IMR-90 (cell line): ENCODE data around the gene EFCAB10. TPM values are rescaled to one million over a fixed set of nuclear protein-coding genes. Genes with fewer than 3 reads are reported as not detected.

Experiments used
- ATAC-seq: fragments of 200-7000 bp; cut with Tn5 transposase; 2 replicates; pipeline ENCODE4 v1.9.1; 2020; ENCODE audit warnings: low read depth, mild to moderate bottlenecking, moderate library complexity
- BruUV-seq: library from RNA; stranded (reverse); fragments of 400-500 nt; replicated peaks from 2 replicates; lab custom pipeline; 2021; lab: Mats Ljungman, UMichigan
- CTCF ChIA-PET: fragments of 300-600 bp; formaldehyde crosslinking; extraction: SDS; loops from one replicate; lab custom pipeline; 2021; ENCODE audit warnings: antibody characterized with exemption; lab: Yijun Ruan, JAX
- POLR2A ChIA-PET: fragments of 300-600 bp; sonication (Branson Sonifier 250); formaldehyde crosslinking; loops from one replicate; lab custom pipeline; 2022; ENCODE audit warnings: antibody characterized with exemption; ENCODE audit not compliant: unreplicated experiment; lab: Charles Lee
- DNase-seq: peaks from one replicate; pipeline ENCODE4 v3.0.0; 2013
- H2AFZ ChIP-seq: replicated peaks from 2 replicates; pipeline ENCODE3; 2013; ENCODE audit warnings: low read length, mild to moderate bottlenecking; ENCODE audit not compliant: poor library complexity
- H2AK5ac ChIP-seq: 2 replicates; pipeline ENCODE4 v1.6.1; 2013; ENCODE audit warnings: low read depth, low read length, inconsistent platforms
- H2AK9ac ChIP-seq: replicated peaks from 2 replicates; pipeline ENCODE3; 2013; ENCODE audit warnings: mild to moderate bottlenecking, low read depth, low read length, moderate library complexity; ENCODE audit not compliant: poor library complexity
- H2BK120ac ChIP-seq: 2 replicates; pipeline ENCODE4 v1.6.1; 2013; ENCODE audit warnings: low read depth, low read length, inconsistent platforms
- H2BK15ac ChIP-seq: 3 replicates; pipeline ENCODE4 v1.6.1; 2013; ENCODE audit warnings: low read depth, low read length, inconsistent platforms
- H2BK20ac ChIP-seq: 2 replicates; pipeline ENCODE4 v1.6.1; 2013; ENCODE audit warnings: low read depth, mild to moderate bottlenecking, inconsistent platforms, low read length, moderate library complexity
- H2BK5ac ChIP-seq: 2 replicates; pipeline ENCODE4 v1.6.1; 2013; ENCODE audit warnings: mild to moderate bottlenecking, low read depth, low read length, inconsistent platforms; ENCODE audit not compliant: poor library complexity, severe bottlenecking
- H3K14ac ChIP-seq: replicated peaks from 2 replicates; pipeline ENCODE4 v1.6.1; 2013; ENCODE audit warnings: low read depth, low read length, inconsistent platforms
- H3K18ac ChIP-seq: 2 replicates; pipeline ENCODE4 v1.6.1; 2013; ENCODE audit warnings: low read depth, low read length, control low read depth
- H3K23ac ChIP-seq: 2 replicates; pipeline ENCODE4 v1.6.1; 2013; ENCODE audit warnings: low read depth, low read length, inconsistent platforms
- H3K27ac ChIP-seq: 2 replicates; pipeline ENCODE4 v1.5.1; 2013; ENCODE audit warnings: mild to moderate bottlenecking, control low read depth, low read length; ENCODE audit not compliant: insufficient read depth
- H3K27me3 ChIP-seq: 2 replicates; pipeline ENCODE4 v1.6.1; 2013; ENCODE audit warnings: low read length; ENCODE audit not compliant: control insufficient read depth, insufficient read depth
- H3K36me3 ChIP-seq: 2 replicates; pipeline ENCODE4 v1.6.1; 2013; ENCODE audit warnings: low read length, mixed read lengths; ENCODE audit not compliant: control insufficient read depth, insufficient read depth
- H3K4ac ChIP-seq: 2 replicates; pipeline ENCODE4 v1.6.1; 2013; ENCODE audit warnings: low read depth, low read length, inconsistent platforms
- H3K4me1 ChIP-seq: 2 replicates; pipeline ENCODE4 v1.6.1; 2013; ENCODE audit warnings: low read length, mixed read lengths; ENCODE audit not compliant: control insufficient read depth, insufficient read depth
- H3K4me2 ChIP-seq: 2 replicates; pipeline ENCODE4 v1.6.1; 2013; ENCODE audit warnings: low read depth, mild to moderate bottlenecking, control low read depth, low read length, moderate library complexity
- H3K4me3 ChIP-seq: 2 replicates; pipeline ENCODE4 v1.5.1; 2013; ENCODE audit warnings: low read depth, mild to moderate bottlenecking, control low read depth, low read length, moderate library complexity; ENCODE audit not compliant: insufficient read depth
- H3K56ac ChIP-seq: 2 replicates; pipeline ENCODE4 v1.6.1; 2013; ENCODE audit warnings: low read length, inconsistent platforms; ENCODE audit not compliant: insufficient read depth; ENCODE audit errors: extremely low read depth
- H3K79me1 ChIP-seq, 2 experiments: 2 replicates each; pipeline ENCODE4 v1.6.1; 2013; ENCODE audit warnings: low read length in 2 of 2, inconsistent platforms in 1 of 2, low read depth in 1 of 2
- H3K9ac ChIP-seq: 2 replicates; pipeline ENCODE4 v1.6.1; 2013; ENCODE audit warnings: low read depth, low read length, control low read depth
- H3K9me1 ChIP-seq: 2 replicates; pipeline ENCODE4 v1.6.1; 2013; ENCODE audit warnings: low read length, inconsistent platforms; ENCODE audit not compliant: insufficient read depth
- H3K9me3 ChIP-seq: 2 replicates; pipeline ENCODE4 v1.6.1; 2013; ENCODE audit warnings: low read length; ENCODE audit not compliant: control insufficient read depth, insufficient read depth
- H4K20me1 ChIP-seq: 2 replicates; pipeline ENCODE4 v1.6.1; 2013; ENCODE audit warnings: low read length, inconsistent platforms; ENCODE audit not compliant: insufficient read depth
- H4K5ac ChIP-seq: 2 replicates; pipeline ENCODE4 v1.6.1; 2013; ENCODE audit warnings: mild to moderate bottlenecking, low read depth, low read length, control low read depth
- H4K8ac ChIP-seq, 2 experiments: 2 replicates each; pipeline ENCODE4 v1.6.1; 2013; ENCODE audit warnings: low read depth in 2 of 2, low read length in 2 of 2, control low read depth in 1 of 2, inconsistent platforms in 1 of 2
- H4K91ac ChIP-seq: 2 replicates; pipeline ENCODE4 v1.6.1; 2013; ENCODE audit warnings: low read depth, low read length, inconsistent platforms; ENCODE audit not compliant: insufficient read depth
- SMC3 ChIP-seq: fragments of 150-350 bp; IDR thresholded peaks from 2 replicates; pipeline ENCODE4 v1.6.1; 2016; ENCODE audit warnings: low read depth, mild to moderate bottlenecking, antibody characterized with exemption, low read length, moderate library complexity
- WGBS, 2 experiments: methylation state at CpG; one replicate each; pipeline versions ENCODE4 v1.1.5 to v1.1.7; 2013; ENCODE audit warnings: missing lambda C conversion rate in 2 of 2; ENCODE audit not compliant: insufficient read length in 1 of 2; ENCODE audit errors: extremely low coverage in 2 of 2; 5-methylcytosine and 5-hydroxymethylcytosine counted together
- dilution Hi-C: fragments of 300-500 bp; cut with HindIII; formaldehyde crosslinking; loops from one replicate; pipeline ENCODE4 v1.14.3; 2018; ENCODE audit warnings: low sequenced_read_pairs; ENCODE audit not compliant: unreplicated experiment
- in situ Hi-C: fragments of 300-500 bp; cut with MboI; formaldehyde crosslinking; loops from 3 replicates; pipeline ENCODE4 v1.14.3; 2019; ENCODE audit warnings: low sequenced_read_pairs, inconsistent platforms, mixed read lengths
- intact Hi-C: fragments of 100-400 bp; cut with micrococcal nuclease; formaldehyde crosslinking; loops from 2 replicates; pipeline ENCODE4 v1.10.0; 2022
- polyA plus RNA-seq, 3 experiments: library from polyadenylated mRNA; depleted of rRNA; stranded (reverse); fragments of >200 nt; gene quantifications; 2 replicates each; pipeline ENCODE4 v1.2.3, GENCODE V29; 2012; ENCODE audit warnings: low replicate concordance in 1 of 3
- total RNA-seq: library from RNA; depleted of rRNA; stranded (reverse); fragments of >200 nt; gene quantifications from 2 replicates; pipeline ENCODE4 v1.2.3, GENCODE V29; 2012
- TF ChIP-seq, protein P1 (sequence below): fragments of 150-350 bp; IDR thresholded peaks from 2 replicates; pipeline ENCODE4 v1.6.1; 2016; ENCODE audit warnings: low read depth, mild to moderate bottlenecking, low read length, moderate library complexity, borderline replicate concordance

EFCAB10 gene
- total and polyA plus RNA-seq, 2 of the 4 experiments (the other 2 are of a cell fraction), result not detected

DNA sequence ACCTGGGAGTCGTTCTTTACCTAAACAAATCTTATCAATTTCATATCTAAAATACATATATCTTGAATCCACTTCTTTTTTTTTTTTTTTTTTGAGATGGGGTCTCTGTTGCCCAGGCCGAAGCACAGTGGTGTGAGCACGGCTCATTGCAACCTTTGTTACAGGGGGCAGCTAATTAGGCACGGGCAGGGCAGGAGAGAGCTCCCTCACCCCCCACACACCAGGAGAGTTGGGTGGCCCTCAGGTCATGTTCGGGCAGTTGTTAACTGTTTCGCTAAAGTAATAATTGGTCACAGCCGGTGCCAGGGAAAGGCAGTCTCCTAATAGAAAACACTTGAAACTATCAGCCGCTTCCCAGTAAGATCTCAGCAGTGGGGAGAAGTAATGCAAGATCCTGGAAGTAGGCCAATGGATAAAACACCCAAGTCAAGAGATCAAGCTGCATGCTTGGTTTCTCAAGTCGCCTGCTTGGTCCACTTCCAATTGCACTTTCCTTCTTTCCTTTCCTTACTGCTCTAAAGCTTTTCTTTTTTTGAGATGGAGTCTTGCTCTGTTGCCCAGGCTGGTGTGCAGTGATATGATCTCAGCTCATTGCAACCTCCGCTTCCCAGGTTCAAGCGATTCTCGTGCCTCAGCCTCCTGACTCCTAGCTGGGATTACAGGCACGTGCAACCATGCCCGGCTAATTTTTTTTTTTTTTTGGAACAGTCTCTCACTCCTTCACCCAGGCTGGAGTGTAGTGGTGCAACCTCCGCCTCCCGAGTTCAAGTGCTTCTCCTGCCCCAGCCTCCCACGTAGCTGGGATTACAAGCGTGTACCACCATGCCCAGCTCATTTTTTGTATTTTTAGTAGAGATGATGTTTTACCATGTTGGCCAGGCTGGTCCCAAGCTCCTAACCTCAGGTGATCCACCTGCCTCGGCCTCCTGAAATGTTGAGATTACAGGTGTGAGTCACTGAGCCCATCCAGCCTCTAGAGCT is 21.3 kb upstream of the EFCAB10 start:
- Histone ChIP-seq H3K4ac (no peak overlapping the region), H3K56ac (no peak overlapping the region), H3K79me1 (no peaks in the 10 kb centered on the region), H3K36me3 (peaks cover 2% of the 10 kb centered on the region; the same call in 1 of the 2 replicates), H2AFZ (no peak overlapping the region), H2AK9ac (no peak overlapping the region), H4K20me1 (no peaks in the 10 kb centered on the region), H4K8ac (no peak overlapping the region), H2BK15ac (no peak overlapping the region), H4K5ac (no peak overlapping the region), H3K18ac (no peak overlapping the region), H3K4me2 (no peak overlapping the region), H2BK5ac (no peak overlapping the region), H3K27ac (no peak overlapping the region), H3K4me3 (no peak overlapping the region), H3K9me1 (no peaks in the 10 kb centered on the region), H2AK5ac (no peak overlapping the region), H3K9ac (no peak overlapping the region), H3K23ac (no peak overlapping the region), H4K91ac (no peak overlapping the region), H2BK20ac (no peak overlapping the region), H3K9me3 (no peaks in the 10 kb centered on the region), H3K4me1 (peaks cover 2% of the 10 kb centered on the region; the same call in 1 of the 2 replicates), H3K14ac (no peak overlapping the region), H2BK120ac (no peak overlapping the region), H3K27me3 (no peaks in the 10 kb centered on the region; the same call in 1 of the 2 replicates)
- peak; percentile 45 for DNase-seq
- no TSS peak for BruUV-seq
- in situ Hi-C loops (no loop called here), dilution Hi-C loops (no loop called here), intact Hi-C loops (no loop called here)
- ChIA-PET CTCF (no interaction called here), POLR2A (no interaction called here)
- TF ChIP-seq, protein P1, sequence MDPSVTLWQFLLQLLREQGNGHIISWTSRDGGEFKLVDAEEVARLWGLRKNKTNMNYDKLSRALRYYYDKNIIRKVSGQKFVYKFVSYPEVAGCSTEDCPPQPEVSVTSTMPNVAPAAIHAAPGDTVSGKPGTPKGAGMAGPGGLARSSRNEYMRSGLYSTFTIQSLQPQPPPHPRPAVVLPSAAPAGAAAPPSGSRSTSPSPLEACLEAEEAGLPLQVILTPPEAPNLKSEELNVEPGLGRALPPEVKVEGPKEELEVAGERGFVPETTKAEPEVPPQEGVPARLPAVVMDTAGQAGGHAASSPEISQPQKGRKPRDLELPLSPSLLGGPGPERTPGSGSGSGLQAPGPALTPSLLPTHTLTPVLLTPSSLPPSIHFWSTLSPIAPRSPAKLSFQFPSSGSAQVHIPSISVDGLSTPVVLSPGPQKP, result no peak
- TF ChIP-seq SMC3, result no peak
- 88% methylated on average over 5 of the region's 19 CpGs; no CpG with 5 or more reads in 1 of the 2 experiments for WGBS, 2 experiments
- no peak for ATAC-seq
